ENCODE measurements around the gene B4GALT1.

The B4GALT1 gene

DNA sequence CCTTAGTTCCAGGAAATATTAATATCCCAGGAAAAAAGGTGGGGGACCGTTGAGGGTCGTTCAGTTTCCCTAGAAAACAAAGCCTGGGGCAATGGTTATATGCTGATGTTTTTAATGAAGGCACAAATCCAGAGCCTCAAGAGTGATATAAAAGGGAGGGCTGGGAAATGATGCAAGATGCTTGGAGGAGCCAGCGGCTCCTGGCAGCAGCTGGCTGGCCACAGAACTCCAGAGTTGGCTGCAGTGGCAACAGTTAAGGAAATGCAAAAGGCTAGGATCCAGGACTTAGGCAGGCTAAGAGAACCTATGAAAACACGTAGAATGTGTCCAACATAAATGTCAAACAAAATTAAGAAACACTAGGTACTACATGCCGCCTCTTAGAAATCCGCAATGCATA, 31.0 kb upstream of the B4GALT1 start:
- no peak for TF ChIP-seq CTCF (IDR thresholded peaks at IDR 0.05; ENCODE audit: insufficient read depth, missing control alignments)
- no peak for FAIRE-seq
- DNase-seq (ENCODE audit: insufficient read length, low spot score) = no peak

DNA sequence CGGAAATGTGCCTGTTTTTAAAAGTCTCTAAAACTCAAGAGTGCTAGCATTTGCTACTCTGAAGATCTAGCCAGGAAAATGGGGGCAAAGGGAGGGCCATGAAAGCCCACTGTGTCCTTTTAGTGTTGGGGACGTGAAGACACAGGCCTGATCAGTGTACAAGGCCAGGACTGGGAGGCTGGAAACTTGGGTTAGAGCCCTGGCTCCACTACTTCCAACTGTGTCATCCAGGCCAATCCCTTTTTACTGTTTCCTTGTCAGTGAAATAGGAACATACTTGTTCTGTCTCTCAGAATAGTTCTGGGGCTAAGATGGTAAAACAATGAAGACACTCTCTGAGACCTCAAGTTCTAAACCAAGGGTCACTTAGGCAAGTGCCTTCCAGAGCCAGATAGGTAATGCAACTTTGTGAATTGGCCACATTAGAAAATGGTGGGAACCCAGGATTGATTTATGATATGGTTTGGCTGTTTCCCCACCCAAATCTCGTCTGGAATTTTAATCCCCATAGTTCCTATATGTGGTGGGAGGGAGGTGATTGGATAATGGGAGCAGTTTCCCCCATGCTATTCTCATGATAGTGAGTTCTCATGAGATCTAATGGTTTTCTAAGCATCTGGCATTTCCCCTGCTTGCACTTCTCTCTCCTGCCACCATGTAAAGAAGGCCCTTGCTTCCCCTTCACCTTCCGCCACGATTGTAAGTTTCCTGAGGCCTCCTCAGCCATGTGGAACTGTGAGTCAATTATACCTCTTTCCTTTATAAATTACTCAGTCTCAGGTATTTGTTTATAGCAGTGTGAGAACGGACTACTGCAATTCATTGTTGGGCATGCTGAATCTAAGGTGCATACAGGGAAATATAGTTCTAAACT, 30.4 kb upstream of the B4GALT1 start:
- no peak for FAIRE-seq
- TF ChIP-seq CTCF (IDR thresholded peaks at IDR 0.05; ENCODE audit: insufficient read depth, missing control alignments) = no peak
- no peak for DNase-seq (ENCODE audit: insufficient read length, low spot score)

DNA sequence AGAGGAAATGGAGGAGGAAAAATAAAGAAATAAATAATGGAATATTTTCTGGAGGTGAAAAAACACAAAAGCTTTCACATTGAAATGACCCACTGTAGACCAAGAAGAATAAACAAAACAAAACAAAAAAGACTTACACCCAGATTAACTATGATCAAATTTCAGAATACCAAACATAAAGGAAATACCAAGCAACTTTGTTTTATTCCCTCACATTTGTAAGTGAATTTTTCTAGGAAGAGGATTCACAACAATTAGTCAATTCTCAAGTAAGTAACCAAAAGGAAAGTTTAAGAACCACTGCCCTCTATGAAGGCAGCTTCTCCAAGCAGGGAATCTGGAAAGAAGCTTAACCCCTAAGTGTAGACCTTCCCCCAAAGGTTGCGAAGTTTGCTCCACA, 29.6 kb upstream of the B4GALT1 start:
- TF ChIP-seq CTCF (IDR thresholded peaks at IDR 0.05; ENCODE audit: insufficient read depth, missing control alignments) = no peak
- FAIRE-seq (no peak), DNase-seq (ENCODE audit: insufficient read length, low spot score) (no peak)

GRCh38 chr9:33193818-33194217, 26.7 kb upstream of the B4GALT1 start:
- DNase-seq (ENCODE audit: insufficient read length, low spot score) (no peak), FAIRE-seq (no peak)
- no peak for TF ChIP-seq CTCF (IDR thresholded peaks at IDR 0.05; ENCODE audit: insufficient read depth, missing control alignments)

DNA sequence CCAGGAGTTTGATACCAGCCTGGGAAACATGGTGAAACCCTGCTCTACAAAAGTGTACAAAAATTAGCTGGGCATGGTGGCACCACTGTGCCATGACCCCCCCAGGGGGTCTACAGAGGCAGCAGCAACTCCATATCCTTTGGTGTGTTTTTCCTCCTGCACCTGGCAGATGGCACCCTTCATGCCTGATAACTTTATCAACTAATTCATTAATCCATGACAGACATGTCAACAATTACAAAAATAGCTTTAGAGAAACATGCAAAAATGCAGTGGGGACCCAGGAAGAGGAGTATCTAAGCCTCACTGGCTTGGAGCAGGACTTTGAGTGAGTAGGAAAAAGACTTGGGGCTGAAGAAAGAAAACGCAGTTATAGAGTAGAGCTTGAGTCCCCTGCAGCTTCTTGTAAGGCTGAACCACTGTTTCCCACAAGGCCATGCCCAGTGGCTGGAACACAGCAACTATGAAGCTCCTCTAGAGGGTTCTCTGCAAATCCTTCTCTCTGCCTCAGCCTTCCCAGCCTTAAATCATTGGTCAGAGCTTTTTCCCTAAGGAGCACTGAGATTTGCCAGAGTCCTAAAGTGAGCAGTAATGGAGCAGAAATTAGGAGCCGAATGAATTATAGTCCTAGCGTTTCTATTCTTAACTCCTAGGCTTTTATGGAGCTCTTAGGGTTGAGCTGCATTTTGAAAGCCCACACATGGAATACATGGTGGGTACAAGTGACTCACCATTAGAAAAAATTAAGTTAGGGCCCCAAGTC, 25.5 kb upstream of the B4GALT1 start:
- no peak for TF ChIP-seq CTCF (IDR thresholded peaks at IDR 0.05; ENCODE audit: insufficient read depth, missing control alignments)
- FAIRE-seq (no peak), DNase-seq (ENCODE audit: insufficient read length, low spot score) (no peak)

DNA sequence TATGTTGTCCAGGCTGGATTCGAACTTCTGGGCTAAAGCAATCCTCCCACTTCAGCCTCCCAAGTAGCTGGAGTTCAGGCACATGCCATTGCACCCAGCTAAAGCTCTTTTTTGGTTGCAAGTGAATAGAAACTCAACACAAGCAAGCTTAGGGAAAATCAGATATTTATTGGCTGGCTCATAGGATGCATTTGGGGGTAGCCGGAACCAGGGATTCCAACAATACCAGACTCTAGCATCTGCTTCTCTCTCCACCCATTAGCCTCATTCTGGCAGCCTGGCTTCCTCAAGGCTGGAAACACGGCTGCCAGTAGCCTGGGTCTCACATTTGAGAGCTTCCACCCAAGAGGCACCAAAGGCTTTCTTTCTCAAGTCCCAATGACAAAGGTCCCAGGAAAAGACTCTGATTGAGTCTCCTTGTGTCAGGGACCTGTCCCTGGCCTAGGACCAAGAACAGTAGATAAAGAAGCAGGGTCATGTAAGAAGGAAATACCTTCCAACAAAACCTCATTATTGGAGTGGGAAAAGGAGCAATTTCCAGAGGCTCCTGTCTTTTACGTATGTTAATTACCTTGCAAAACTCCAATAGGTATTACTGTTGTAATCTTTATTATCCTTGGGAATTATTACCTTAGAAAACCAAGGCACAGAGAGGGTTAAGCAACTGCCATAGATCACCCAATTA, 23.0 kb upstream of the B4GALT1 start:
- FAIRE-seq (no peak), DNase-seq (ENCODE audit: insufficient read length, low spot score) (no peak)
- TF ChIP-seq CTCF (IDR thresholded peaks at IDR 0.05; ENCODE audit: insufficient read depth, missing control alignments) = no peak
